Esophagus squamous epithelium (tissue), 5 donors: Measurements from ENCODE around the gene TIFAB. TPM values are rescaled to one million over a fixed set of nuclear protein-coding genes. Genes with fewer than 3 reads are reported as not detected.

Source experiments
- DNase-seq: peaks from one replicate; lab custom pipeline; 2025; lab: John Stamatoyannopoulos, UW
- H3K27ac ChIP-seq, 4 donors: fragments of 200-600 bp; sonication (generic); one replicate each; pipeline ENCODE4 v1.5.1; 2016 to 2019; ENCODE audit warnings: mild to moderate bottlenecking in 1 of 4
- H3K27me3 ChIP-seq, 4 donors: fragments of 200-600 bp; sonication (generic); 1 replicate in 3 of 4; 2 replicates in 1 of 4; pipeline versions ENCODE4 v1.5.1 to v1.6.0; 2017 to 2021; ENCODE audit warnings: antibody characterized with exemption in 1 of 4
- H3K36me3 ChIP-seq, 3 donors: fragments of 200-600 bp; sonication (generic); one replicate each; pipeline ENCODE4 v1.5.1; 2016 to 2019
- H3K4me1 ChIP-seq, 3 donors: fragments of 200-600 bp; sonication (generic); one replicate each; pipeline ENCODE4 v1.5.1; 2017 to 2019
- H3K4me3 ChIP-seq, 4 donors: fragments of 200-600 bp; sonication (generic); 1 replicate in 3 of 4; 2 replicates in 1 of 4; pipeline ENCODE4 v1.5.1; 2016 to 2019; ENCODE audit warnings: mild to moderate bottlenecking in 2 of 4, moderate library complexity in 1 of 4
- H3K9me3 ChIP-seq, 3 donors: fragments of 200-600 bp; sonication (generic); one replicate each; pipeline ENCODE4 v1.5.1; 2016 to 2019
- CTCF ChIP-seq, 6 experiments: fragments of 450-650 bp in 4 of 6; fragments of 200-600 bp in 2 of 6; sonication (generic) in 2 of 6; IDR thresholded peaks; one replicate each; pipeline ENCODE4 v1.5.1; 2016 to 2019; ENCODE audit warnings: antibody characterized with exemption in 6 of 6, mild to moderate bottlenecking in 4 of 6, moderate library complexity in 4 of 6
- POLR2A ChIP-seq, 4 donors: fragments of 450-650 bp; IDR thresholded peaks; one replicate each; pipeline ENCODE4 v1.6.1; 2017; ENCODE audit warnings: antibody characterized with exemption in 4 of 4, mild to moderate bottlenecking in 4 of 4, moderate library complexity in 3 of 4
- WGBS, 2 donors: methylation state at CpG; one replicate each; pipeline ENCODE4 v1.1.5; 2018; 5-methylcytosine and 5-hydroxymethylcytosine counted together
- intact Hi-C: fragments of 100-400 bp; cut with DNase I; formaldehyde crosslinking; loops from one replicate; pipeline ENCODE4 v1.15.0; 2022
- total RNA-seq, 4 donors: library from RNA; depleted of rRNA; stranded (reverse); fragments of >200 nt; gene quantifications; one replicate each; pipeline ENCODE4 v1.1.0, GENCODE V29; 2016
- donor health status: DM: yes; HTN: yes; CAD: no.

TIFAB gene
- total RNA-seq, 4 donors from 2014 or later: under 0.01 to 0.18 (median 0.08) TPM; not detected in 1

DNA sequence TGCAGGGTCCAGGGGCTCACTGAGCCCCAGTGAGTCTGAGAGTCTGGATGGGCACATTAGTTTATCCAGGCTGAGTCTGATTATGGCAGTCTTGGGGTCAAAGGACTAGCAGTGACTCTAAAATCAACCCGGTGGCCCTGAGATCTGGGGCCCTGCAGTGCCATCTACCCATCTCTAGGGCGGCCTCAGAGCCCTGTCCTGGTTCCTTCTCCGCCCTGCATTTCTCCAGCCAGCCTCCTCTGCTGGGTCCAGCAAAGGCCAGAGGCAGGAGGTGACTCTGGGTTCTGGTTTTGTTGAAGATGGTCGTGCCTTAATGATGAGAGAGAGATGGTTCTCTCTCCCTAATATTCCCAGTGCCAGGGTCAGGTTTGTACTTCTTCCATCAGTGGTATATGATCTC, 20.0 kb downstream of the TIFAB start:
- no peaks in the 10 kb centered on the region for H3K4me1 ChIP-seq
- no peak overlapping the region for H3K4me3 ChIP-seq
- no peak overlapping the region for H3K27ac ChIP-seq
- no peaks in the 10 kb centered on the region for H3K36me3 ChIP-seq
- H3K27me3 ChIP-seq: peaks cover 0 to 37% (median 0%) of the 10 kb centered on the region in 4 donors
- DNase-seq: no peak
- TF ChIP-seq CTCF (IDR thresholded peaks at IDR 0.05) (no peak), POLR2A (IDR thresholded peaks at IDR 0.05) (no peak)
- WGBS, 2 donors: 72 to 85% methylated on average over 3 to 4 of the region's 4 CpGs
- intact Hi-C loops: no loop called here
- peaks cover 0 to 10% (median 4%) of the 10 kb centered on the region in 3 donors for H3K9me3 ChIP-seq

DNA sequence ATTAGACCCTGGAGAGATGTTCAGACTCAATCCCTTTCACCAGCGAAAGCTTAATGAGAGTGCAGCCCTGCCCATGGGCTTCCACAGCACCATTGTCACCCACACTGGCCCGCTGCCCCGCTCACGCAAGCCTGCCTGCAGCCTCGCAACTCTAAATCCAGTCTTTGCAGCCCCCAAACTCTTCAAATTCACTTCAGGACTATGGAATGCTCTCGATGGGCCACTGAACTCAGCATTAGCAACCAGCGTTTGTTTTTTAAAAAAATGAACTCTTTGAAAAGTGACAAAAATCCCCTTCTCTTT, 22.1 kb downstream of the TIFAB start:
- Histone ChIP-seq H3K4me1 (no peaks in the 10 kb centered on the region), H3K9me3 (peaks cover 0 to 10% (median 4%) of the 10 kb centered on the region in 3 donors), H3K27ac (no peak overlapping the region), H3K4me3 (no peak overlapping the region), H3K36me3 (no peaks in the 10 kb centered on the region), H3K27me3 (peaks cover 0 to 17% (median 0%) of the 10 kb centered on the region in 4 donors)
- TF ChIP-seq CTCF (IDR thresholded peaks at IDR 0.05): no peak
- TF ChIP-seq POLR2A (IDR thresholded peaks at IDR 0.05): no peak
- 80 to 84% methylated on average over 7 of the region's 7 CpGs for WGBS, 2 donors
- DNase-seq: no peak
- intact Hi-C loops: no loop called here

DNA sequence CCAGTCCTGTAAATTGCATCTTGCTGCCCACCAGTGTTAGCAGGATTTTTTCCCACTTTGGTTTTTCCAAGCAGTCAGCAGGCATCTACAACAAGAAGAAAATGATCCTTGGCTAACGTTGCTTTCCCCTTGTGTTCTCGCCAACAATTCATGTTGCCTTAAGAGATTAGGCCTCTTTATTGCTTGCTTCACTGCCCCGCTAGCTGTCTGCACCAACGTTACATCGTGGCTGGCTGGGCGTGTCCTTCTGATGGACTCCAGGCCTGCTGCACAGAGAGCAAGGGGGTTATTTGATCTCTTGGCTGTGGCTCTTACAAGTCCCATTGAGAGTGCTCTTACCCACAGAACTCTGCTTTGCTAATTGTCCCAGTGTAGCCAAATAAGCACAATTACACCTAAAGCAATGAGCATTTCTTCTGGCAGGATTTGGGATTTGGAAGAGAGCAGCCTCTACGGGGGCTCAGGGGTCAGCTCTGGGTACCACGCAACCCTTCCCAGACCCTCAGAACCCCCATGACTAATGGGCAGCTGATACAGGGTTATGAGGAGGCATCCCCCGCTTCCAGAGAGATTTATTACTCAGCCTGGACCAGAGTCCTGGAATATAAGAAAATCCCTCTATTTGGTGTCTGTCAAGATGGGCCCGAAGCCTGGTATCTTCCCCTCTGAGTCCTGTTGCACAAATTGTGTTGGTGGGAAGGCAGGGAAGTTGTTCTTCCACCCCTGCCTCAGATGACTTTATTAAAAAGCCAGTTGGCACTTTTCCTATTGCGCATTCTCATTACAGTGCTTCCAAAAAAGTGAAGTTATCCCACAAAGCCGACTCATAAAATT, 22.6 kb downstream of the TIFAB start:
- peaks cover 0 to 11% (median 0%) of the 10 kb centered on the region in 4 donors for H3K27me3 ChIP-seq
- intact Hi-C loops: no loop called here
- no peak overlapping the region for H3K4me3 ChIP-seq
- no peaks in the 10 kb centered on the region for H3K4me1 ChIP-seq
- H3K36me3 ChIP-seq: no peaks in the 10 kb centered on the region
- WGBS, 2 donors: 43 to 56% methylated on average over 9 to 11 of the region's 12 CpGs
- H3K9me3 ChIP-seq: peaks cover 0 to 10% (median 4%) of the 10 kb centered on the region in 3 donors
- DNase-seq: no peak
- H3K27ac ChIP-seq: no peak overlapping the region
- no peak for TF ChIP-seq POLR2A (IDR thresholded peaks at IDR 0.05)
- no peak for TF ChIP-seq CTCF (IDR thresholded peaks at IDR 0.05)

DNA sequence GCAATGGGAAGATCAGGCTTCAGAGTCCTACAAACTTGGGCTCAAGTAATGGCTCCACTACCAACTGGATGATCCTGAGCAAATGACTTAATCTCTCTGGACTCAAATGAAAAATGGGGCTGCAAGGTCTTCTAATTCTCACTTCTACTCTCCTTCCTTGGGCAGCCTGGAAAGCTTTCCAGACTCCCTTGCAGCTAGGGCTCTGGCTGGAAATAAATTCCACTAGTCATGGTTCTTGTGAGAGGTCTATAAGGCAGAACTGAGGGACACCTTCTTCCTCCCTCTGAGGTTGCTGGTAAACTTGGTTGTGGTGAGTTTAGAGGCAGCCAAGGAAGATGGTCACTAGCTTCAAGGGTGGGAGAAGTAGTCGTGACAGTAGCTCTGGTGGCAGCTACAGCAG, 23.6 kb downstream of the TIFAB start:
- H3K27ac ChIP-seq: no peak overlapping the region
- no peaks in the 10 kb centered on the region for H3K36me3 ChIP-seq
- intact Hi-C loops: no loop called here
- peaks cover 0 to 10% (median 4%) of the 10 kb centered on the region in 3 donors for H3K9me3 ChIP-seq
- DNase-seq: no peak
- H3K4me1 ChIP-seq: no peaks in the 10 kb centered on the region
- whole genome bisulfite sequencing, 2 donors: 56 to 71% methylated on average over 1 of the region's 1 CpG
- no peak overlapping the region for H3K4me3 ChIP-seq
- no peak for TF ChIP-seq POLR2A (IDR thresholded peaks at IDR 0.05)
- TF ChIP-seq CTCF (IDR thresholded peaks at IDR 0.05): no peak
- peaks cover 0 to 2% (median 0%) of the 10 kb centered on the region in 4 donors for H3K27me3 ChIP-seq
